Epithelial cell of alveolus of lung (primary cell): ENCODE data around the gene RNF130. TPM values are rescaled to one million over a fixed set of nuclear protein-coding genes. Genes with fewer than 3 reads are reported as not detected.

ENCODE experiments used
- total RNA-seq: library from RNA; depleted of rRNA; stranded (reverse); fragments of >200 nt; gene quantifications from 2 replicates; pipeline ENCODE4 v1.2.1, GENCODE V29; 2015

RNF130 gene, protein sequence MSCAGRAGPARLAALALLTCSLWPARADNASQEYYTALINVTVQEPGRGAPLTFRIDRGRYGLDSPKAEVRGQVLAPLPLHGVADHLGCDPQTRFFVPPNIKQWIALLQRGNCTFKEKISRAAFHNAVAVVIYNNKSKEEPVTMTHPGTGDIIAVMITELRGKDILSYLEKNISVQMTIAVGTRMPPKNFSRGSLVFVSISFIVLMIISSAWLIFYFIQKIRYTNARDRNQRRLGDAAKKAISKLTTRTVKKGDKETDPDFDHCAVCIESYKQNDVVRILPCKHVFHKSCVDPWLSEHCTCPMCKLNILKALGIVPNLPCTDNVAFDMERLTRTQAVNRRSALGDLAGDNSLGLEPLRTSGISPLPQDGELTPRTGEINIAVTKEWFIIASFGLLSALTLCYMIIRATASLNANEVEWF
- 25.3 and 56.7 TPM in 2 replicates for total RNA-seq

DNA sequence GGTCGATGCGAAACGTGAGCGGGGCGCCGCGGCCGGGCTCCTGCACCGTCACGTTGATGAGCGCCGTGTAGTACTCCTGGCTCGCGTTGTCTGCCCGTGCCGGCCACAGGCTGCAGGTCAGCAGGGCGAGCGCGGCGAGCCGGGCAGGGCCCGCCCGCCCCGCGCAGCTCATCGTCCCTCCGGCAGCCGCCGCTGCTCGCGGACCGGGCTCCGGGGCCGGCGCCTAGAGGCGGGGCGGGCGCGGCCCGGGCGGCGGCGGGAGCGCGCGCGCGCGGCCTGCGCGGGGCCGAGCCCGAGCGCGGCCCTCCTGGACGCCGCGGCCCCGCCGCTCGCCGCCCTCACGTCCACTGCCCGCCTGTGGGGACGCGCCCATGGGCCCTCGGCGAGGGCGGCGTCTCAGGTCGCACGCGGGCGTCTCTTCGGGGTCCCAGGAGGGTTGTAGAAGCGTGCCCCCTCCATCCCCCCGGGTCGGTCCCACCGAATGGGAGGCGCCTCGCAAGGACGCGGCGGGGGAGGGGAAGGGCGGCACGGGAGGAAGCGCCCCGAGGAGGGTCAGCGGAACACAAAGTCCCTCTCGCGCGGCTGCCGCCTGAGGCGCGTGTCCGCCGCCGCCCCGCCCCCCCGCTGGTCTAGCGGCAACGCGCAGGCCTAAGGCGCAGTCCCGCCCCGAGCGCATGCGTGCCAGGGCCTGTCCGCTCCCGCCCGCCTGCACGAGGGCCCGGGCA lies at the start of gene RNF130:
Gene RNF130 (minus strand): TSS at position 229 of the 725 bp plus-strand sequence. CDS start 57 bp downstream, at position 172.

GRCh38 chr5:179907556-179908324 lies 163.8 kb downstream of the RNF130 start, which contains the start of gene TBC1D9B:
Gene TBC1D9B, minus strand, starts transcription at chr5:179907897. Its CDS starts 76 bp downstream, at chr5:179907821.

Other genes starting within 250 kb of the RNF130 start
- 4.5 and 22.0 TPM in 2 replicates for gene MRNIP, start 212.9 kb downstream of the RNF130 start, total RNA-seq
- 51.5 and 65.4 TPM in 2 replicates for gene TBC1D9B, start 163.9 kb downstream of the RNF130 start, total RNA-seq
- gene RASGEF1C, start 137.5 kb upstream of the RNF130 start, total RNA-seq = not detected in 2 replicates
- gene MAPK9, start 220.3 kb upstream of the RNF130 start, total RNA-seq = 20.9 and 21.1 TPM in 2 replicates